GM19452 (cell line): ENCODE results near the gene MYT1.
"Not testable (repeated sequence)": the region's sequence is repeated elsewhere in the genome, so short reads cannot be mapped to it uniquely, and the experiment has no call there.

Experiments used
- ATAC-seq: cut with Tn5 transposase; IDR thresholded peaks from one replicate; pipeline ENCODE4 v1.9.1; 2021; ENCODE audit not compliant: unreplicated experiment

Gene MYT1

GRCh38 chr20:64164123-64164836 is at the start of gene MYT1:
TSS of gene MYT1 (plus strand) at chr20:64164452. CDS start at chr20:64198862, 34,410 bp downstream.
- no peak for ATAC-seq

- no peak for ATAC-seq
These were observed 48.9 kb upstream of the MYT1 start for GRCh38 chr20:64115171-64115911.

GRCh38 chr20:64116016-64116415 is 48.2 kb upstream of the MYT1 start:
- ATAC-seq: no peak

- ATAC-seq: no peak
These were observed 47.5 kb upstream of the MYT1 start for GRCh38 chr20:64116541-64117431.

- not testable (repeated sequence) for ATAC-seq
These were observed 46.8 kb upstream of the MYT1 start for GRCh38 chr20:64117432-64117777.

GRCh38 chr20:64119301-64119680 is 45.0 kb upstream of the MYT1 start:
- ATAC-seq: no peak

- ATAC-seq: no peak
These were observed 44.4 kb upstream of the MYT1 start for GRCh38 chr20:64119681-64120341.

GRCh38 chr20:64121586-64121985 is 42.7 kb upstream of the MYT1 start:
- ATAC-seq: no peak

- ATAC-seq: not testable (repeated sequence)
These were observed 41.3 kb upstream of the MYT1 start for GRCh38 chr20:64122927-64123326.

- not testable (repeated sequence) for ATAC-seq
These were observed 40.7 kb upstream of the MYT1 start for GRCh38 chr20:64123517-64123916.

- ATAC-seq: no peak
These were observed 35.0 kb upstream of the MYT1 start for GRCh38 chr20:64129146-64129782.

- no peak for ATAC-seq
These were observed 34.0 kb upstream of the MYT1 start for GRCh38 chr20:64130271-64130670.

GRCh38 chr20:64130876-64131275 is 33.4 kb upstream of the MYT1 start:
- ATAC-seq: no peak

GRCh38 chr20:64131406-64131805 is 32.8 kb upstream of the MYT1 start:
- ATAC-seq: no peak

GRCh38 chr20:64133951-64134407 is 30.3 kb upstream of the MYT1 start:
- no peak for ATAC-seq

- ATAC-seq: not testable (repeated sequence)
These were observed 29.5 kb upstream of the MYT1 start for GRCh38 chr20:64134744-64135143.

GRCh38 chr20:64136004-64136710 is 28.1 kb upstream of the MYT1 start:
- no peak for ATAC-seq

GRCh38 chr20:64137598-64138031 is 26.6 kb upstream of the MYT1 start:
- no peak for ATAC-seq

GRCh38 chr20:64138276-64138815 is 25.9 kb upstream of the MYT1 start:
- ATAC-seq: no peak
